ENCODE data around the gene FERD3L.

FERD3L gene

DNA sequence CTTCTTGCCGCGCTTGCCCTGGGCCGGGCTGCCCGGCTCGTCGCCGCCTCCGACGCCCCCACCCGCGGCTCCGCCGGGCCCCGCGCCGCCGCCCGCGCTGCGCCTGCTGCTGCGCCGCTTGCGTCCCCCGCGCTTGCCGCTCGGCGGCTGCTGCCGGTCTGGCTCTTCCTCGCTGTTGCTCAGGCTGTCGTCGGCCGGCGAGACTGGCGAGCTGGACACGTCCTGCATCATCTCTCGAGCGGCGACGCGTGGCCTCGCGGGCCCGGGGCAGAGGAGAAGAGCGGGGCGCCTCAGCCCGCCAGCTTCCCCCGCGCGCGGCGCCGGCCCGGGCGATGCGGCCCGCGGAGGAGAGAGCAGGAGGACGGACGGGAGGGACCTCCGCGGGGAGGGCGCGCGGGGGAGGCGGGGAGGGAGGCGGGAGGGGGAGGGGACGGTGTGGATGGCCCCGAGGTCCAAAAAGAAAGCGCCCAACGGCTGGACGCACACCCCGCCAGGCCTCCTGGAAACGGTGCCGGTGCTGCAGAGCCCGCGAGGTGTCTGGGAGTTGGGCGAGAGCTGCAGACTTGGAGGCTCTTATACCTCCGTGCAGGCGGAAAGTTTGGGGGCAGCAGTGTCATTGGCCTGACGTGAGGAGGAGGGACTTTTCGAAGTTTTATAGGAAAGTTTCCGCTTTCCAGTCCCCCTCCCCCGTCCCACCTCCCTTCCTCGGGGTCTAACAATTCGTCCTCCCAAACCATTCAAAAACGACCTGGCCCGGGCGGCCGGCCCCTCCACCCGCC is 27.9 kb downstream of the FERD3L start, which contains the start of gene TWIST1:
TSS of gene TWIST1 (minus strand) at position 546 of the 779 bp plus-strand sequence. CDS start at position 231, 315 bp downstream.
- DNase-seq (ENCODE audit: low read depth), result no peak

- DNase-seq (ENCODE audit: low read depth), result no peak
Observed at GRCh38 chr7:19116121-19117090, 28.8 kb downstream of the FERD3L start.

DNA sequence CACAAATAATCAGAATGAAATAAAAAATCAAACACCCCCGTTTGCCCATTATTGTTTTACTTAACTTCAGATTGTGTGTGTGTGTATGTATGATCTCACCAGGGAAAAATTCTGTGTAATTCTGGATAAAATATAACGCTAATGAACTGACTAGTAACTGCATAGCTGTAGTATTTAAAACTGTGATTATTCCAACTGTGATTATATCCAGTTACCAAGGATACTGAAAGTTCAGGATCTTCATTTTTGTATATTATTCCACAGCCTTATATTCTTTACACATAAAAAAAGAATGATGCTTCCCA is 30.7 kb downstream of the FERD3L start:
- DNase-seq (ENCODE audit: low read depth), result no peak

DNA sequence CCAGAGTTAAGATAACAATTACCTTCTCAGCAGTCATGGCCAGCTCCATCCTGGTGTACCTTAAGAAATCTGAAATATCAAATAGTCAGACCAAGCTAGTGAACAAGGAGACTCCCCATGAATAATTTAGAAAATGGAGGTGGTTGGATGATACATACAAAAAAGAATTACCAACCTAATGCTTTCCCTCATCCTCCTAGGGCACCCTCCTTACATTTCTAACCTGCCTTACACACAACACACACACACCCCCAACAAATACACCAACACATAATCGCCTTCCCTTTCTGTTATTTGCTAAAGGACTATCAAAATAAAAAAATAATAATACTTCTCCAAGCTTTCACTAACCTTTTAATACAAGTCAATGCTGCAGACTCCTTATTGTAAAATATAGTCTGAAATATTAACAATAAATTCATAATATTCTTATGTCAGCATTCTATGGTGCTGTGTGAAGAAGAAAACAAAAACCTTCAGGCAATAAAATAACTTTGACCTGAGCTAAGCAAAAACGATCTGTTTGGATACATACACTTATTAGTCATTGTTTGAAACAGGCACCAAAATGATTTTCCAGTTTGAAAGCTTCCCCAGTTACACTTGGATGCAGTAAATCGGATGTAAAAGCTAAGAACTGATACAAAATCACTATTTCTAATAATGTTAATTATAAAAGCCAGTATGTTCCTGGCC is 31.2 kb downstream of the FERD3L start:
- DNase-seq (ENCODE audit: low read depth), result no peak

DNA sequence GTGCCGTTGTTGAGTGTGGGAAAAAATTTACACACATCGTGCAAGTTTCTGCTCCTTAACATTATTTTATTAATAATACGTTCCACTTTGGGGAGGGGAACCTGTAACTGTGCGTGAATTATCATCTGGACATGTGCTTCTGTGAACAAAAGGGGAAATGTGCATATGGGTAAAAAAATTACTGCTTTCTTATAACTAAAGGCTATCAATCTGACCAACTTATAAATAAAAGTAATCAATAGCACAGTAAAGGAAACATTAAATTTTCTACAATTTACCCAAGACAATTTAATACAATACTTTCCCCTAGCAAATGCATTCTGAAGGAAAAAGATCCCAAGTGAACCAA is 32.2 kb downstream of the FERD3L start:
- no peak for DNase-seq (ENCODE audit: low read depth)

DNA sequence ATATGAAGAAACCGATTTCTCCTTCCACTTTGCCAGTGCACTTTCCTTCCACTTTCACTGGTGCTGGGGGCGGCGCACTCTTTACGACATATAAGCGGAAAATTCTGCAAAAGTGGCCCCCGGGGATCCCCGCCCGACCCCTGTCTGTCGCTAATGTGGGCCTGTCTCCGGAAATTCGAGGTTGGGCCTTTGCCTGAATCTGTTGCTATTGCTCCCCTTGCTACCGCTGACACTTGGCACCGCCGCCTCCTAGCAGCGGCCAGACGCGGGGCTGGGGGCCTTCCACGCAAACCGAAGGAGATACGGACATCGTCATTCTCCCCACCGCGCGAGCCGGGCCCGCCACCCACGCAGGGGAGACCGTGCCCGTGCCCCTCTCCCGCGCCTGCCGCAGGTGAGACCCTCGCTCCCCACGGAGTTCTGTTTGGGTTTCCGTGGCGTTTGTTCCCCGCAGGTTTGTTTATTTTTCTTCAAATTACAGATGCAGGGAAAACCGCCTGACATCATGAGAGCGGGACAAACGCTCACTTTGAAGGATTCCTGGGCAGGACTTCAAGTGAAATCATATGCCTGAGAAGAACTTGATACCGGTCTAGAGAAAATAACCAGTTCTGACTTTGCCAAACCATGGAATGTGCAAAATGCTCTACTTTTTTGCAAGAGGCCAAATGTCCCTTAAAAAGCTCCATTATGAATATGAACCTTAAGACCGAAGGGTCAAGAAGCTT is 32.8 kb downstream of the FERD3L start:
- no peak for DNase-seq (ENCODE audit: low read depth)

- DNase-seq (ENCODE audit: low read depth), result no peak
Observed at GRCh38 chr7:19111474-19112273, 33.5 kb downstream of the FERD3L start.

- no peak for DNase-seq (ENCODE audit: low read depth)
Observed at GRCh38 chr7:19110776-19111175, 34.4 kb downstream of the FERD3L start.

DNA sequence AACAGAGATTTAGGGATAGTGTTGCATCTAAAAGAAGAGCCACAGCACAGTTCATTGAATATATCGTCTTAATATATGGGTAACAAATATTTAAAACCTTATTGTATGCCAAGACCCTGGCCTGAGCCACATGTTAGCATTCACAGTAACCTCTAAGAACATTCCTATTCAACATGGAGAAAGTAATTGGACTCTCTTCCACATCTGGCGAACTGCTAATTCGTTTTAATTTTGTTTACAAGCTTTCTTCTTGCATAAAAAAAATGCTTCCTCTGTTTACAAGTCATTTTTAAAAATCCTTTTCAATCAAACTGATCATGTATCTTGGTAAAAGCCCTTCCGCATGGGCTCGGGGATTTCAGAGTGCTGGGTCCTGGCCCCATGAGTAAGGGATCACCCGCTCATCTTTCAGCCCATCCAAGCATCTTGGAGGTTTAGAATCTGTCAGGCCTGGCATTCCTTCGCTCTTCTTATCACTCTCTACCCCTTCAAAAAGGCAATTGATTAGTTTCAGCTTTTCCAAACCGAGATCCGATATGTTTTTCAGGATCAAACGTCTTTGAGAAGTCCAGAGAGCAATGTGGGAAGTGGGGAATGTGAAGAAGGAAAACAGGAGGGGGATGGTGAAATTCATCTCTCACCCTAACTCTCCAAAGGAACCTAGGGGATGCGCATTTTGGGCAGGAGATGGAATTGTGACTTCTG is 35.0 kb downstream of the FERD3L start:
- no peak for DNase-seq (ENCODE audit: low read depth)

- no peak for DNase-seq (ENCODE audit: low read depth)
Observed at GRCh38 chr7:19109000-19109946, 35.9 kb downstream of the FERD3L start.

GRCh38 chr7:19107356-19108146 is 37.7 kb downstream of the FERD3L start:
- no peak for DNase-seq (ENCODE audit: low read depth)

DNA sequence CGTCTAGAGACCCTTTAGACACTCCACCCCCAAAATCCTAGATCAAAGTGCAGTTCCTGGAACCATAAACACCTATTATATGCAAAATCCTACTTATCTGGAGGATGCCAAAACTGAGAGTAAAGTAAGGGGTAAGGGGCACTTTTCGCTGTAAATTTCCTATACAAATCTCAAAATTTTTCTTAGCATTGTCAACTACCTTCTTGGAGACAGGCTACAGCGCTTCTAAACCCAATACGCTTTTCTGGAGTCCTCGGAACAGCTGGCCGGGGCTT is 38.2 kb downstream of the FERD3L start:
- DNase-seq (ENCODE audit: low read depth), result no peak

DNA sequence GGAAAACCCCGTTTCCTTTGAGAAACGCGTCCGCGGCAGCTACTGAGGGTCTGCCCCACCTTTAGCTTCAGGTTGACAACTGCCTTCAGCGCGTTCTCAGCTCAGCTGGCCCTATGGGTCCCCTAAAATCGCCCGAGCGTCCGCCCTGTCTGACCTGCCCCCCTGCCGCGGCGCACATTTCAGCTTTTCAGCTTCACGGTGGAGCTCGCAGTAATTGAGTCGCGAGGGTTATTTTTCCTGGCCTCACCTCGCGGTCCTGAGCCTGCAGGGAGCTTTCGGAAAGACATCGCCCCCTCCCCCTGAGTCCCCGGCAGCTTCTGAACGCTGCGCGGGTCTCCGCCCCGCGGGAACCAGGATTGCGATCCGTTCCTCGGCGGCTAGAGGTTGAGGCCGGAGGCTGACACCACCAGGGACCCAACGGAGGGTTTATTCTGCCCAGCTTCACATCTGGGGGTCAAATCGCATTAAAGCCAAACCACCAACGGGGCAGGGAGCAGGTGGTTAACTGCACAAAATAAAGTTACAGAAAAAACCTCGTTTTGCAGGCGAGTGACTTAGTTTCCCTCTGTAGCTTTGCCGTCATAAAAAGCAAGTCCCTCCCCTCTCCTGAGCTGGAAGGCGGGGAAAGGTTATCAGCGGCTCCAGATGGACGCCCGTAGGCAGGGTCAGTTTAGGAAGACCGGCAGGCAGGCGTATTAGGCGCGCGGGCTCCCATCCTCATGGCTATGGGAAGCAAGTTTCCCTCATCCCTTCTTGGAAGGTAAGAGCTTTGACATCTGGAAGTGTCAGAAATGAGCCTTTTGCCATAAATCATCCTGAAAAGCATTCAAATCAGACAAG is 38.8 kb downstream of the FERD3L start:
- no peak for DNase-seq (ENCODE audit: low read depth)

DNA sequence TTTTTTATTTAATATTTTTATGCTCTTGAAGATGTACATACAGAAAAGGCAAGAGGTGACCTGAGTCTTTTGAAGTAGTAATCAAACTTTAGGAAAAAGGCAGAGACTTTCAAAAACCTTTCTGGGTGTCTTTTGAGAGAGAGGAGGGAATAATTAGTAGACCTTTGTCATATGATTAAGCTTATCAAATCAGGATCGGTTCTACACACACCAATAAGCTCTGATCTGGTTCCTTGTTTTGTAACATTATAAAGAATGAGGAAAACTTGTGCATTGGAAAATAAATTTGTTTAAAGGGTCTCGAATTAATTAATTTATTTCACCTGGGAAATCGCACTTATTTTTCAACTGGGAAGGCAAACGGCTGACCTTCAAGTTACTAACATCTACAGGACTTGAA is 39.7 kb downstream of the FERD3L start:
- DNase-seq (ENCODE audit: low read depth), result no peak

DNA sequence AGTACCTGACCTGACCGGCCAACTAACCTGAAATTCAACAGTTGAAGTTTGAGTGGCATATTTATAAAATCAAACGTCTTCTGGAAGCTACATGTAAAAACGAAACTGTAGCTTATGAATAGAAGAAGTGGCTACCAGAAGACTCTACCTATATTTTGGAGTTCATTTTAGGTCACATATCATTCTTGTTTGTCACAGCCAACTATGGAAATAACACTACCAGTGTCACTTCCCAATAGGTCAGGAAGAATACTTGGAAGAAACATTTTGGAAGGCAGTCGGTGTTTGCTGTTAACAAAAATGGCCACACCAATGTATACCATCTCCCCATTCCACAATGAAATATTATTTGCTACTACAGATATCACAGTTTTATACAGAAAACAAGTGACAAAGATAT is 40.4 kb downstream of the FERD3L start:
- DNase-seq (ENCODE audit: low read depth), result no peak

- DNase-seq (ENCODE audit: low read depth), result no peak
Observed at GRCh38 chr7:19102884-19103283, 42.3 kb downstream of the FERD3L start.

- no peak for DNase-seq (ENCODE audit: low read depth)
Observed at GRCh38 chr7:19101909-19102308, 43.3 kb downstream of the FERD3L start.

- no peak for DNase-seq (ENCODE audit: low read depth)
Observed at GRCh38 chr7:19101472-19101871, 43.7 kb downstream of the FERD3L start.
